Neural crest cell (in vitro differentiated cells): ENCODE results near the gene HRH3. TPM values are rescaled to one million over a fixed set of nuclear protein-coding genes. Genes with fewer than 3 reads are reported as not detected.

Source experiments
- DNase-seq: peaks from one replicate; pipeline ENCODE4 v3.0.0; 2021; ENCODE audit warnings: low read depth, mixed read lengths, low spot score
- H3K27ac Mint-ChIP-seq: one replicate; pipeline ENCODE4 v1.8.0; 2021; ENCODE audit warnings: mild to moderate bottlenecking, mixed read lengths; ENCODE audit not compliant: unreplicated experiment
- H3K27me3 Mint-ChIP-seq: 2 replicates; pipeline ENCODE4 v1.8.0; 2021; ENCODE audit warnings: low read depth, mild to moderate bottlenecking, mixed read lengths
- H3K36me3 Mint-ChIP-seq: 2 replicates; pipeline ENCODE4 v1.8.0; 2021; ENCODE audit warnings: low read depth, mild to moderate bottlenecking, mixed read lengths
- H3K4me1 Mint-ChIP-seq: 2 replicates; pipeline ENCODE4 v1.8.0; 2021; ENCODE audit warnings: mixed read lengths
- H3K4me3 Mint-ChIP-seq: one replicate; pipeline ENCODE4 v1.8.0; 2021; ENCODE audit warnings: mild to moderate bottlenecking, mixed read lengths
- H3K9me3 Mint-ChIP-seq: 2 replicates; pipeline ENCODE4 v1.8.0; 2021; ENCODE audit warnings: mixed read lengths
- CTCF ChIP-seq: fragments of 200-600 bp; sonication (generic); conservative IDR thresholded peaks from 2 replicates; pipeline ENCODE4 v1.5.0; 2021; ENCODE audit warnings: antibody characterized with exemption, mild to moderate bottlenecking
- total RNA-seq: library from RNA; stranded (reverse); gene quantifications from 2 replicates; pipeline ENCODE4 v1.2.1, GENCODE V29; 2021

The HRH3 gene
- total RNA-seq, 1 donor from 2014 or later, result 0.75 TPM

- no peak overlapping the region for H3K27ac Mint-ChIP-seq
- no peaks in the 10 kb centered on the region for H3K36me3 Mint-ChIP-seq
- H3K27me3 Mint-ChIP-seq, result no peaks in the 10 kb centered on the region
- H3K4me3 Mint-ChIP-seq, result no peak overlapping the region
- H3K4me1 Mint-ChIP-seq, result peaks cover 9% of the 10 kb centered on the region
- H3K9me3 Mint-ChIP-seq, result no peaks in the 10 kb centered on the region
- TF ChIP-seq CTCF, result no peak
- DNase-seq, result no peak
Observed at GRCh38 chr20:62248890-62249560, 28.9 kb upstream of the HRH3 start.

GRCh38 chr20:62246872-62247652 lies 27.0 kb upstream of the HRH3 start:
- H3K4me3 Mint-ChIP-seq, result no peak overlapping the region
- no peaks in the 10 kb centered on the region for H3K36me3 Mint-ChIP-seq
- no peaks in the 10 kb centered on the region for H3K27me3 Mint-ChIP-seq
- TF ChIP-seq CTCF, result no peak
- peaks cover 13% of the 10 kb centered on the region for H3K4me1 Mint-ChIP-seq
- H3K9me3 Mint-ChIP-seq, result no peaks in the 10 kb centered on the region
- H3K27ac Mint-ChIP-seq, result peak overlapping the region; percentile 67
- DNase-seq, result no peak

GRCh38 chr20:62246431-62246830 lies 26.4 kb upstream of the HRH3 start:
- Mint-ChIP-seq H3K4me3 (no peak overlapping the region), H3K4me1 (peaks cover 19% of the 10 kb centered on the region), H3K36me3 (no peaks in the 10 kb centered on the region), H3K9me3 (no peaks in the 10 kb centered on the region), H3K27ac (peak overlapping the region; percentile 62), H3K27me3 (no peaks in the 10 kb centered on the region)
- DNase-seq, result no peak
- TF ChIP-seq CTCF, result no peak

GRCh38 chr20:62245911-62246280 lies 25.8 kb upstream of the HRH3 start:
- no peaks in the 10 kb centered on the region for H3K9me3 Mint-ChIP-seq
- H3K4me1 Mint-ChIP-seq, result peaks cover 21% of the 10 kb centered on the region
- no peak overlapping the region for H3K27ac Mint-ChIP-seq
- H3K27me3 Mint-ChIP-seq, result no peaks in the 10 kb centered on the region
- TF ChIP-seq CTCF, result no peak
- DNase-seq, result no peak
- H3K36me3 Mint-ChIP-seq, result no peaks in the 10 kb centered on the region
- no peak overlapping the region for H3K4me3 Mint-ChIP-seq

- Mint-ChIP-seq H3K27me3 (no peaks in the 10 kb centered on the region), H3K36me3 (no peaks in the 10 kb centered on the region), H3K4me1 (peaks cover 23% of the 10 kb centered on the region), H3K27ac (no peak overlapping the region), H3K9me3 (no peaks in the 10 kb centered on the region), H3K4me3 (no peak overlapping the region)
- no peak for DNase-seq
- TF ChIP-seq CTCF, result no peak
Observed at GRCh38 chr20:62244644-62245108, 24.6 kb upstream of the HRH3 start.
